PFSK-1 (cell line): Measurements from ENCODE around the gene PRICKLE3.

Experiments
- FOXP2 ChIP-seq: optimal IDR thresholded peaks from 2 replicates; pipeline ENCODE3; 2011; ENCODE audit warnings: borderline replicate concordance, control low read depth, inconsistent platforms; ENCODE audit not compliant: insufficient read depth; ENCODE audit errors: extremely low read length, extremely low read depth
- POLR2AphosphoS5 ChIP-seq: IDR thresholded peaks from 2 replicates; pipeline ENCODE4 v1.6.1; 2012; ENCODE audit warnings: low read depth, mild to moderate bottlenecking, control low read depth, low read length, moderate library complexity
- REST ChIP-seq, 2 experiments: IDR thresholded peaks; 2 replicates each; pipeline versions ENCODE4 v1.6.1 to v1.8.0; 2011 to 2012; ENCODE audit warnings: low read depth in 2 of 2, low read length in 2 of 2, control low read depth in 1 of 2, inconsistent platforms in 1 of 2, mild to moderate bottlenecking in 1 of 2, moderate library complexity in 1 of 2; ENCODE audit not compliant: insufficient read depth in 1 of 2
- SIN3A ChIP-seq: IDR thresholded peaks from 2 replicates; pipeline ENCODE4 v1.6.1; 2012; ENCODE audit warnings: mild to moderate bottlenecking, low read length, moderate library complexity, borderline replicate concordance; ENCODE audit not compliant: insufficient read depth
- TAF1 ChIP-seq: IDR thresholded peaks from 2 replicates; pipeline ENCODE4 v1.6.1; 2012; ENCODE audit warnings: low read length, control low read depth, borderline replicate concordance; ENCODE audit not compliant: insufficient read depth

PRICKLE3 gene

GRCh38 chrX:49160908-49161307 lies 25.3 kb downstream of the PRICKLE3 start:
- TF ChIP-seq POLR2AphosphoS5 (no peak), SIN3A (no peak), FOXP2 (no peak)

- TF ChIP-seq FOXP2 (no peak), POLR2AphosphoS5 (no peak), REST (IDR thresholded peaks at IDR 0.05; ENCODE audit: insufficient read depth in 1 of 2, low read depth in 2 of 2, low read length in 2 of 2) (no peak), TAF1 (no peak), SIN3A (no peak)
These were observed 29.0 kb downstream of the PRICKLE3 start for GRCh38 chrX:49157194-49157593.

- TF ChIP-seq REST (IDR thresholded peaks at IDR 0.05; ENCODE audit: insufficient read depth in 1 of 2, low read depth in 2 of 2, low read length in 2 of 2) (no peak), FOXP2 (no peak), SIN3A (no peak), POLR2AphosphoS5 (no peak), TAF1 (no peak)
These were observed 30.0 kb downstream of the PRICKLE3 start for GRCh38 chrX:49155900-49156837.

- TF ChIP-seq SIN3A, result no peak
- TF ChIP-seq POLR2AphosphoS5, result no peak
- TF ChIP-seq REST (IDR thresholded peaks at IDR 0.05; ENCODE audit: insufficient read depth in 1 of 2, low read depth in 2 of 2, low read length in 2 of 2), result no peak
- TF ChIP-seq TAF1, result no peak
- no peak for TF ChIP-seq FOXP2
These were observed 30.8 kb downstream of the PRICKLE3 start for GRCh38 chrX:49155243-49155899.

- TF ChIP-seq TAF1 (no peak), FOXP2 (no peak), REST (IDR thresholded peaks at IDR 0.05; ENCODE audit: insufficient read depth in 1 of 2, low read depth in 2 of 2, low read length in 2 of 2) (no peak), POLR2AphosphoS5 (no peak), SIN3A (no peak)
These were observed 32.7 kb downstream of the PRICKLE3 start for GRCh38 chrX:49153467-49153866.
